Activated T-helper 2 cell treated with anti-CD3 and anti-CD28 coated beads, Interferon-gamma antibody, Interleukin-2, Interleukin-4, amounts not matched to agents 10 μg/mL and 5 μg/mL and 100 μg/mL, durations not matched to agents 14 hours and 24 hours and 36 hours (primary cell): ENCODE data around the gene PDXK. TPM values are rescaled to one million over a fixed set of nuclear protein-coding genes. Genes with fewer than 3 reads are reported as not detected.

Experiments used
- DNase-seq: peaks from one replicate; pipeline ENCODE4 v3.0.0; 2021; ENCODE audit warnings: low spot score
- H3K27ac Mint-ChIP-seq: one replicate; pipeline ENCODE4 v1.8.0; 2021; ENCODE audit warnings: mixed read lengths
- H3K27me3 Mint-ChIP-seq: one replicate; pipeline ENCODE4 v1.8.0; 2021; ENCODE audit warnings: low read depth, mixed read lengths
- H3K36me3 Mint-ChIP-seq: one replicate; pipeline ENCODE4 v1.8.0; 2021; ENCODE audit warnings: low read depth, mixed read lengths
- H3K4me1 Mint-ChIP-seq: one replicate; pipeline ENCODE4 v1.8.0; 2021; ENCODE audit warnings: low read depth, mixed read lengths
- H3K4me3 Mint-ChIP-seq: one replicate; pipeline ENCODE4 v1.8.0; 2021; ENCODE audit warnings: low read depth, mild to moderate bottlenecking, moderate library complexity, mixed read lengths
- H3K9me3 Mint-ChIP-seq: one replicate; pipeline ENCODE4 v1.8.0; 2021; ENCODE audit warnings: mixed read lengths
- intact Hi-C: fragments of 100-400 bp; cut with micrococcal nuclease; formaldehyde crosslinking; loops from one replicate; pipeline ENCODE4 v1.15.1; 2023
- total RNA-seq: library from RNA; stranded (reverse); gene quantifications from 2 replicates; pipeline ENCODE4 v1.2.3, GENCODE V29; 2022

PDXK gene
- total RNA-seq, 1 donor from 2014 or later, result 124 TPM

DNA sequence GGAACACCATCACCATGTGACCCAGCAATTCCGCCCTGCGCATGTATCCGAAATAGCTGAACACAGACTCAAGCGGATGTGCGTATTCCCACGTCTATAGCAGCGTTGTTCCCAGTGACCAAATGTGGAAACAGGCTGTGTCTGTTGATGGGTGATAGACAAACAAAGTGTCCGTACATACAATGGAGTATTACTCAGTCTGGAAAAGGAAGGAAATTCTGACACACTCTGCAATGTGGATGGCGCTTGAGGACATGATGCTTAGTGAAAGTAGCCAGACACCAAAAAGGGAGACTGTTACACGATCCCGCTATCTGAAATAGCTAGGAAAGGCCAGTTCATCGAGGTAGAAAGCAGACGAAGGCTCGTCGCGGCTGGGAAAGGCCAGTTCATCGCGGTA is 25.8 kb downstream of the PDXK start:
- Mint-ChIP-seq H3K27ac (no peak overlapping the region), H3K9me3 (no peaks in the 10 kb centered on the region), H3K4me1 (no peaks in the 10 kb centered on the region), H3K36me3 (peaks cover 35% of the 10 kb centered on the region), H3K27me3 (no peaks in the 10 kb centered on the region), H3K4me3 (no peak overlapping the region)
- no peak for DNase-seq
- intact Hi-C loops, result no loop called here

DNA sequence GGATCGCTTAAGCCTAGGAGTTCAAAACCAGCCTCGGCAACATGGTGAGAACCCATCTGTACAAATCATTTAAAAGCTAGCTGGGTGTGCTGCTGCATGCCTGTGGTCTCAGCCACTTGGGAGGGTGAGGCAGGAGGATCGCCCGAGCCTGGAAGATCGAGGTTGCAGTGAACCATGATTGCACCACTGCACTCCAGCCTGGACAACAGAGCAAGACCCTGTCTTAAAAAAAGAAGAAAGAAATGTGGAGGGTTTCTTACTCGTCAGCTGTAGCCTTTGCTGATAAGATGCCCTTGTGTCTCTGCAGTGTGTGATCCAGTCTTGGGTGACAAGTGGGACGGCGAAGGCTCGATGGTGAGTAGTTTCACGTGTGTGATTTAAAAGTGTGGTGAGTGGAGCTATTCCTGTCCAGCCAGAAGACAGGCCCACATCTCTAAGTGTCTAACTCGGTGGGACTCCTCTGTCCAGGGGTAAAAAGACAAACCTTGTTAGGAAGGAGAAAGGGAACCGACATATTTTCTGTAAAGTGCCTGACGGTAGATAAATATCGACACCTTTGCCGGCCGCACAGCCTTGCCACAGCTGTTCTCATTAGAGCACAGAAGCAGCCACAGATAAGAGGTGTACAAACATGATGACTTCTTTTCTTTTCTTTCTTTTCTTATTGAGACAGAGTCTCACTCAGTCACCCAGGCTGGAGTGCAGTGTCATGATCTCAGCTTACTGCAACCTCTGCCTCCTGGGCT is 27.0 kb downstream of the PDXK start:
- peak overlapping the region; percentile 27 for H3K27ac Mint-ChIP-seq
- intact Hi-C loops, result no loop called here

DNA sequence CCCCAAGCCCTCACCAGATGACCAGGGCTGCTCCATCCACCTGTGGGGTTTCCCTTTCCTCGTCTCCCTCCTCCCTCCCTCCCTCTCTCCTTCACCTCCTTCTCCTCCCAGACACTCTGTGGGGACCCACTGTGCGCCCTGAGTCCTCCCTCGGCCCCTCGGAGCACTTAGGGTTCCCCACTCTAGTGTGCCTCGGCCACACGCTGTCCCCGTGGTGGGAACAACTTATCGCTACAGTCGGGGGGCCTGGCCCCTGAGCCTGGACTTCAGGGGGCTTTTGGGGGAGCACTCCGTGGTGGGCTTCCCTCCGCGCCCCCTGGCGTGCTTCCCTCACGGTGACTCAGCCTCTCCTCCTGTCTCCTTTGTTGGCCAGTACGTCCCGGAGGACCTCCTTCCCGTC is 29.7 kb downstream of the PDXK start:
- Mint-ChIP-seq H3K27me3 (no peaks in the 10 kb centered on the region), H3K9me3 (no peaks in the 10 kb centered on the region), H3K4me3 (no peak overlapping the region), H3K4me1 (no peaks in the 10 kb centered on the region), H3K36me3 (peaks cover 44% of the 10 kb centered on the region), H3K27ac (no peak overlapping the region)
- intact Hi-C loops, result no loop called here
- DNase-seq, result no peak

More for the DNA sequence above, 27.0 kb downstream of the PDXK start:
- H3K9me3 Mint-ChIP-seq, result no peaks in the 10 kb centered on the region
- DNase-seq, result no peak
- no peak overlapping the region for H3K4me3 Mint-ChIP-seq
- no peaks in the 10 kb centered on the region for H3K4me1 Mint-ChIP-seq
- peaks cover 39% of the 10 kb centered on the region for H3K36me3 Mint-ChIP-seq
- H3K27me3 Mint-ChIP-seq, result no peaks in the 10 kb centered on the region

DNA sequence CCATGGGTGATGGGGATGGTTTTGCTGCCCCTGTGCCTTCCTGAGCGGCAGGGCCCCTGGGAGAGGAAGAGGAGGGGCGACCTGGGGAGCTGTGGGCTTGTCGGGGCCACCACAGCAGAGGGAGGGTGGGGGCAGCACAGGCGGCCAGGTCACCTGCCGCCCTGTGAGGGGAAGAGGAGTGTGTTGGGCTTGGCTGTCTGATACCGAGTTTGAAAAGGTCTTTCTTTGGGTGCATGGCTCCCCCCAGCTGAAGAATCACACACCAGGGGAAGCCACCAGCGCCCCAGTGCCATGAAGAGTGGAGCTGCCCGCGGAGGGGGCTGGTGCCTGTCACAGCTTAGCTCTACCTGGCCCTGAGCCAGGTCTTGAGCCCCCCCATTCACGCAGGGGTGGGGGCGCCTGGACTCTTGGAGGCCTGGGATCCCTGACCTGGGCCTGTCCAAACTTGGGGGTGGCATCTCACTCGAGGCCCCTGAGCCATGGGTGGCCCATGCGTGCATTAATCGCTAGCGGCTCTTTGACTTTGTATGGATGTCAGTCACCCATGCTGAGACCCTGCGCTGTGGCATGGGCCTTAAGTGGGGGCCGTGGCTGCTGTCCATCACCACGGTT is 30.8 kb downstream of the PDXK start:
- Mint-ChIP-seq H3K9me3 (no peaks in the 10 kb centered on the region), H3K4me3 (no peak overlapping the region), H3K27ac (no peak overlapping the region), H3K27me3 (no peaks in the 10 kb centered on the region), H3K36me3 (peaks cover 46% of the 10 kb centered on the region), H3K4me1 (no peaks in the 10 kb centered on the region)
- intact Hi-C loops, result no loop called here
- no peak for DNase-seq

DNA sequence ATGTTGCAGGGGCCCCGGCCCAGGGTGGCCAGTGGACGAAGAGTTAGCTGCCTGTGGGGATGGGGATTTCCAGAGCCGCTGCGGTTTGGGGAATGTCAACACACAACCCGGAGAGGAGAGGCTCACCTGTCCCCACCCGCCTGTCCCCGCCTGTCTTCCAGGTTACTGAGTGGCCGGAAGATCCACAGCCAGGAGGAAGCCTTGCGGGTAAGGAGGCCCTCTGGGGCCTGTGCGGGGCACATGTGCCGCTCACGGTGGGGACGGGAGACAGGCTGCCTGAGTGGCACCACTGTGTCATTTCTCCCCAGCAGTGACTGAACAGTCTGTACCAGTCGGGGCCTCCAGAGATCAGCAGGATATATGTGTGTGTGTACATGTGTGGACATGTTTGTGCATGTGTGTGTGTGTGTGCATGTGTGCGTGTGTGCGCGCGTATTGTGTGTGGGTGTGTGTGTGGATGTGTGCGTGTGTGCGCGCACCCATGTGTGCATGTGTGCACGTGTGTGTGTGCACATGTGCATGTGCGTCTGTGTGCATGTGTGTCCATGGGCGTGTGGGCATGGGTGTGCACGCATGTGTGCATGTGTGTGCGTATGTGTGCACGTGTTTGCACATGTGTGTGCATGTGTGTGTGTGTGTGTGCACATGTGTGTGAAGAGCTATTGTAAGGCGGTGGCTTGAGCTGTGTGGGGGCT is 31.6 kb downstream of the PDXK start:
- intact Hi-C loops, result no loop called here
- H3K27ac Mint-ChIP-seq, result no peak overlapping the region
- no peaks in the 10 kb centered on the region for H3K9me3 Mint-ChIP-seq
- H3K4me3 Mint-ChIP-seq, result no peak overlapping the region
- no peaks in the 10 kb centered on the region for H3K4me1 Mint-ChIP-seq
- no peaks in the 10 kb centered on the region for H3K27me3 Mint-ChIP-seq
- no peak for DNase-seq
- H3K36me3 Mint-ChIP-seq, result peaks cover 43% of the 10 kb centered on the region

DNA sequence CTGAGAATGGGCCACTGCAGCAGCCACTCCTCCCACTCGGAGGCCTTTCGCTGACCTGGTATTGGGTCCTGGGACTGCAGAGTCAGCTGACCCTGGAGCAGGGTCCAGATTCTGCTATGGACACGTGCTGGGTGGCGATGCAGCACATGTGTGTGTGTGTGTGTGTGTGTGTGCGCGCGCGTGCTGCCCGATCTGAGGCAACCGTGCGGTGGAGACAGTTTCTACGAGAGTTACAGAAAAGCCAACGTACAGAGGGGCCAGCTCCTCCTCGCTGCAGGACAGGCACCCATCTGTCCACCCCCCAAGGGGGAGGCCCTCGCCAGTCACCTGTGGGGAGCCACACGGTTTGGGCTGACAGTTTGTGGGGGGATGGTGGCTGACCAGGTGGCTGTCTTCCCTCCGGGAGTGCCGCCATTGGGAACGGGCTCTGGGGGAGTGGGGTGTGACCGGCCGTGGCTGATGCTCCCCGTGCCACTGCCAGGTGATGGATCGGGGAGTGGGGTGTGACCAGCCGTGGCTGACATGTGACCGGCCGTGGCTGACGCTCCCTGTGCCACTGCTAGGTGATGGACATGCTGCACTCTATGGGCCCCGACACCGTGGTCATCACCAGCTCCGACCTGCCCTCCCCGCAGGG is 33.1 kb downstream of the PDXK start:
- Mint-ChIP-seq H3K36me3 (peaks cover 45% of the 10 kb centered on the region), H3K9me3 (no peaks in the 10 kb centered on the region), H3K4me1 (no peaks in the 10 kb centered on the region), H3K27me3 (no peaks in the 10 kb centered on the region), H3K4me3 (no peak overlapping the region), H3K27ac (no peak overlapping the region)
- intact Hi-C loops, result no loop called here
- no peak for DNase-seq

DNA sequence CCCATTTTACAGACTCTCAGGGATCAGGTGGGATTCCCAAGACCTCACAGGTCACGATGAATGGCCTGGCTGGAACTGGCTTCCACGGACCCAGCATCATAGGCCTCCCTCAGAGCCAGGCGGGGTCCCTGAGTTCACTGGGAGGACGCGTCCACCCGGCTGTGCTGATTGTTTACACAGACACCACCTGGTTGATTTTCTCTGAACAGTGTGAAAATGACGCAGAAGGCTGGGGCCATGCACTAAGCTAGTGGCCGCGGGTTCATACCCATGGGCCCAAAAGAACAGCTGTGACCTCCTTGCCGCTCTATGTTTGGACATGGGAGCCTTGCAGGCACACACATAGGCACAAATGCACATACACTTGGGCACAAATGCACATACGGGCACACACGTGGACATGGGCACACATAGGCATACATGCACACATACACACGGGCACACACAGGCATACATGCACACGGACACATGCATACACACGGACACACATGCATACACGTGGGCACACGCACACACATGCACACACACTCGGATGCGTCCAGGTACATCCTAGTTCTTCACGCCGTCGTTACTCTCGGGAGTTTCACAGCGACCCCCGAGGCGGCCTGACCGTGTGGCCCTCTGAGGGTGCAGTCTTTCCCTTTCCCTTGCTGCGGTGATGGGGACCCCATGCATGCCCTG is 34.0 kb downstream of the PDXK start:
- H3K4me1 Mint-ChIP-seq, result no peaks in the 10 kb centered on the region
- no peaks in the 10 kb centered on the region for H3K27me3 Mint-ChIP-seq
- intact Hi-C loops, result no loop called here
- DNase-seq, result no peak
- H3K27ac Mint-ChIP-seq, result no peak overlapping the region
- H3K36me3 Mint-ChIP-seq, result peaks cover 37% of the 10 kb centered on the region
- no peak overlapping the region for H3K4me3 Mint-ChIP-seq
- H3K9me3 Mint-ChIP-seq, result no peaks in the 10 kb centered on the region

DNA sequence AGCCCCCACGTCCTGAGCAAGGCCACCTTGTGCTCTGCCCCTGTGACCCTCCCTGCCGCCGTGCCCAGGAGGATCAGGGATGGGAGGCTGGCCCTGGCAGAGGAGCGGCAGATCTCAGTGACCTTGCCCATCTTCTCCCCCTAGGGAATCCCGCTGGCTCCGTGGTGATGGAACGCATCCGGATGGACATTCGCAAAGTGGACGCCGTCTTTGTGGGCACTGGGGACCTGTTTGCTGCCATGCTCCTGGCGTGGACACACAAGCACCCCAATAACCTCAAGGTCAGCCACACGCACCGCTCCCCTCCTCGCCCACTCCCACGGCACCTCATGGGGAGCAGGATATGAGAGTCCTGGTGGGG is 34.5 kb downstream of the PDXK start:
- Mint-ChIP-seq H3K4me3 (no peak overlapping the region), H3K27me3 (no peaks in the 10 kb centered on the region), H3K4me1 (no peaks in the 10 kb centered on the region), H3K27ac (no peak overlapping the region), H3K9me3 (no peaks in the 10 kb centered on the region), H3K36me3 (peaks cover 37% of the 10 kb centered on the region)
- no peak for DNase-seq
- intact Hi-C loops, result no loop called here

DNA sequence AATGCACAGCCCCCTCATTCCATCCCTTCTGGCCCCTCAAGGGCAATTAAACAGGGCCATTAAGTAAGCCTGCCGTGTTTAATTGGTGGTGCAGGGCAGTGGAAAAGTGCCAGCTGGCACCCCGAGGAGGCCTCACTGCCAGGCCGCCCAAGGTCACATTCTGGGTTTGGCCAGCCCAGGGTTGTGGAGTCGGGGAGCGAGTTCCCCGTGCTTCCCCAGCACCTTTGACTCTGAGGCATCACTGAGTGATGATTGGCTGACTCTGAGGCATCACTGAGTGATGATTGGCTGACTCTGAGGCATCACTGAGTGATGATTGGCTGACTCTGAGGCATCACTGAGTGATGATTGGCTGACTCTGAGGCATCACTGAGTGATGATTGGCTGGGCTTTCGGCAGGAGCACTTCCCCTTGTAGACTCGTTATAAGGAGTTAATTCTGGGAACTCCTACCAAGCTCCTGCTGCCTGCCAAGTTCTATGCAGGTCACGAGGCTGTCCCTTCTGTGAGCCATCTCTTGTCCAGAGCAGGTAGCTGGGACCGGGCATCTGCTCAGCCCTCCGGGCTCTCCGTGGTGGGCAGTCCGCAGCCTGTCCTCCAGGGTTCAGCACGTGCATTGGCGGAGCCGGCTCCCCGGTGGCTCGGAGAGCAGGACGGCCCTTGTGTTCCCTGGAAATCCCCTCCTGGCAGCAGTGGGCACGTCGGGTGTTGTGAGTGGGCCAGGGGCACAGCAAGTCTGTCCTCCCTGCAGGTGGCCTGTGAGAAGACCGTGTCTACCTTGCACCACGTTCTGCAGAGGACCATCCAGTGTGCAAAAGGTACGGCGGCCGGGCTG is 36.2 kb downstream of the PDXK start:
- H3K4me3 Mint-ChIP-seq, result no peak overlapping the region
- H3K9me3 Mint-ChIP-seq, result no peaks in the 10 kb centered on the region
- H3K4me1 Mint-ChIP-seq, result no peaks in the 10 kb centered on the region
- DNase-seq, result no peak
- intact Hi-C loops, result no loop called here
- H3K27me3 Mint-ChIP-seq, result no peaks in the 10 kb centered on the region
- H3K36me3 Mint-ChIP-seq, result peaks cover 41% of the 10 kb centered on the region
- H3K27ac Mint-ChIP-seq, result no peak overlapping the region

DNA sequence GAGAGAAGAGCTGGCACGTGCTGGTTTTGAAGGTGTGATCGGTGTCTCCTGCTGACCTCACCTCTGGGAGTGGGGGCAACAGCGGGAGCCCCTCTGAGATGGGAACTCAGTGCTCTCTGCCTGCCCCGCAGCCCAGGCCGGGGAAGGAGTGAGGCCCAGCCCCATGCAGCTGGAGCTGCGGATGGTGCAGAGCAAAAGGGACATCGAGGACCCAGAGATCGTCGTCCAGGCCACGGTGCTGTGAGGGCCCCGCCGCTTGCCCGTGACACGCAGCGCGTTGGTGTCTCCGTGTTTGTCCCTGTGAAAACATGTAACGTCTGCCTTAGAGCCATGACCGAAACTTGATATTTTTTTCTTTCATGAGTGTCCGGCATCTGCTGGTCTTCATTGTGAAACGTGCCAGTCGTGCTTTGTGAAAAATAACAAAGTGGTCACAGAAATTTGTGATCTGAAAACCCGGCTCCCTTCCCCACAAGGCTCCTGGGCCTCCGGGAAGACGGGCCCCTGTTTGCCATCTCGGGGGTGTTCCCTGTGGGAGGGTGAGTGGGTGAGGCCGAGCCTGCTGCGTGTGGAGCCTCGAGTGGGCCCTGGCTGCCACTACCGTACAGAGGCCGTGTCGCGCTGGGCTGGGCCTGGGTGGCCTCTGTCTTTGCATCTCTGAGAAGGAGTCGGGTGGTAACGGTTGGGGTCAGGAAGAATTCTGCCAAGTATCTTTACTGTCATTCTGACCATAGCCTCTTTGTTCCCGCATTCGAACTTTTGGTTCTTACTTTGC is 37.1 kb downstream of the PDXK start:
- no peak overlapping the region for H3K27ac Mint-ChIP-seq
- H3K27me3 Mint-ChIP-seq, result no peaks in the 10 kb centered on the region
- no peak overlapping the region for H3K4me3 Mint-ChIP-seq
- no peaks in the 10 kb centered on the region for H3K4me1 Mint-ChIP-seq
- no peak for DNase-seq
- H3K9me3 Mint-ChIP-seq, result no peaks in the 10 kb centered on the region
- intact Hi-C loops, result no loop called here
- H3K36me3 Mint-ChIP-seq, result peaks cover 38% of the 10 kb centered on the region

DNA sequence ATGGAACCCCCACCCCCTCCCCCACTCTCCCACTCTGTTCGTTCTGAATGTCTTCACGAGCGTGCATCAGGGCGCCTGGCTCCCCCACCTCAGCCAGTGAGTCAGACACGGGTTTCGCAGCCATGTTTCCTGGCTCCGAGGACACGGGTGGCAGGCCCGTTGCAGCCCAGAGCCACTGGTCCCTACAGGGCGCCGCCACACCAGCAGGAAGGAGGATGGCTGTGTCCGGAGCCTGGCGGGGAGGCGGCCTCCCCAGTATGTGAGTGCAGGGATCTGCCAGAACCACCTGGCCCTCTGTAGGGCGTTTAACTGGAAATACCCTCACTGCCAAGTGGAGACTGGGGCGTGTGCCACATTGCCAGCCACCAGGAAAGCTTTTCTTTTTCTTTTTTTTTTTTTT is 38.7 kb downstream of the PDXK start:
- no peaks in the 10 kb centered on the region for H3K27me3 Mint-ChIP-seq
- no peak for DNase-seq
- no peak overlapping the region for H3K27ac Mint-ChIP-seq
- H3K36me3 Mint-ChIP-seq, result peaks cover 40% of the 10 kb centered on the region
- no peaks in the 10 kb centered on the region for H3K4me1 Mint-ChIP-seq
- intact Hi-C loops, result no loop called here
- no peak overlapping the region for H3K4me3 Mint-ChIP-seq
- no peaks in the 10 kb centered on the region for H3K9me3 Mint-ChIP-seq
